Stimulated activated CD4-positive, alpha-beta T cell treated with anti-CD3 and anti-CD28 coated beads, Interleukin-12 subunit alpha, Interleukin-12 subunit beta, amount 100 ng/mL, for 48 hours (primary cell): ENCODE results near the gene CDKN2C.
A peak's percentile ranks its signal among the peaks of the same experiment; 100 is the strongest.

Source experiments
- DNase-seq, 3 donors: peaks; one replicate each; pipeline ENCODE4 v3.0.0-alpha.2; 2020; ENCODE audit warnings: low read depth in 2 of 3, low spot score in 1 of 3

The CDKN2C gene

GRCh38 chr1:50964863-50965262 lies 5.2 kb upstream of the CDKN2C start:
- no peak for DNase-seq

GRCh38 chr1:50966991-50967390 lies 3.1 kb upstream of the CDKN2C start:
- no peak for DNase-seq

GRCh38 chr1:50967416-50968157 lies 2.5 kb upstream of the CDKN2C start:
- DNase-seq, result no peak

GRCh38 chr1:50968158-50968820 lies 1.8 kb upstream of the CDKN2C start:
- DNase-seq, result peak; percentile 58 to 80 (median 68)

GRCh38 chr1:50968821-50969610 lies 1.0 kb upstream of the CDKN2C start:
- DNase-seq, result peak in 1 of 3 donors; percentile 33

GRCh38 chr1:50970509-50970887 lies 453 bp downstream of the CDKN2C start:
- no peak for DNase-seq

- DNase-seq, result no peak
Observed at GRCh38 chr1:50970931-50971582, 1.0 kb downstream of the CDKN2C start.

- no peak for DNase-seq
Observed at GRCh38 chr1:50971748-50972305, 1.8 kb downstream of the CDKN2C start.

GRCh38 chr1:50972766-50973165 lies 2.7 kb downstream of the CDKN2C start:
- no peak for DNase-seq

GRCh38 chr1:50973255-50973654 lies 3.2 kb downstream of the CDKN2C start:
- no peak for DNase-seq

- DNase-seq, result no peak
Observed at GRCh38 chr1:50973875-50974617, 4.0 kb downstream of the CDKN2C start.

- DNase-seq, result no peak
Observed at GRCh38 chr1:50974618-50974935, 4.5 kb downstream of the CDKN2C start.

- DNase-seq, result no peak
Observed at GRCh38 chr1:50975436-50975835, 5.4 kb downstream of the CDKN2C start.

GRCh38 chr1:50976111-50976889 lies 6.3 kb downstream of the CDKN2C start:
- DNase-seq, result no peak

GRCh38 chr1:50976890-50977574 lies 7.0 kb downstream of the CDKN2C start:
- DNase-seq, result peak in 1 of 3 donors; percentile 3

GRCh38 chr1:50977575-50978143 lies 7.6 kb downstream of the CDKN2C start:
- DNase-seq, result peak in 1 of 3 donors; percentile 5

GRCh38 chr1:50978144-50978851 lies 8.3 kb downstream of the CDKN2C start:
- DNase-seq, result peak in 1 of 3 donors; percentile 6
